SK-N-SH (cell line): ENCODE measurements around the gene BMPR1B. TPM values are rescaled to one million over a fixed set of nuclear protein-coding genes. Genes with fewer than 3 reads are reported as not detected.

Experiments
- CTCF ChIA-PET: fragments of 300-600, 350-600 bp; formaldehyde crosslinking; extraction: SDS; loops from one replicate; lab custom pipeline; 2021; lab: Yijun Ruan, JAX
- POLR2A ChIA-PET: fragments of 350-600 bp; sonication (Branson Sonifier 250); formaldehyde crosslinking; extraction: SDS; loops from one replicate; lab custom pipeline; 2020; ENCODE audit warnings: antibody characterized with exemption, inconsistent platforms; lab: Yijun Ruan, JAX
- DNase-seq: peaks from one replicate; pipeline ENCODE4 v3.0.0; 2012
- H2AFZ ChIP-seq: fragments of 200-600 bp; sonication (generic); 2 replicates; pipeline ENCODE4 v1.8.1; 2016; ENCODE audit warnings: antibody characterized with exemption, mild to moderate bottlenecking, low read depth
- H3F3A ChIP-seq: fragments of 200-600 bp; sonication (generic); replicated peaks from 2 replicates; pipeline ENCODE3; 2016; ENCODE audit warnings: antibody characterized with exemption, mild to moderate bottlenecking; ENCODE audit not compliant: insufficient read depth
- H3K27ac ChIP-seq, 2 experiments: fragments of 200-500 bp in 1 of 2; fragments of 200-600 bp in 1 of 2; sonication (Bioruptor generic) in 1 of 2; sonication (generic), shearing (Covaris generic) in 1 of 2; 2 replicates each; pipeline versions ENCODE4 v1.5.1 to v1.6.1; 2014 to 2016; ENCODE audit warnings: low read depth in 2 of 2, inconsistent platforms in 1 of 2, low read length in 1 of 2, mild to moderate bottlenecking in 1 of 2, mixed read lengths in 1 of 2
- H3K27me3 ChIP-seq: fragments of 200-600 bp; sonication (generic), shearing (Covaris generic); 2 replicates; pipeline ENCODE4 v1.6.1; 2016; ENCODE audit warnings: mixed run types; ENCODE audit not compliant: insufficient read depth
- H3K36me3 ChIP-seq, 2 experiments: fragments of 200-500 bp in 1 of 2; fragments of 200-600 bp in 1 of 2; sonication (Bioruptor generic) in 1 of 2; sonication (generic) in 1 of 2; replicated peaks in 1 of 2; 2 replicates each; pipeline versions ENCODE3 to v1.5.1; 2014 to 2016; ENCODE audit warnings: low read length in 1 of 2, mild to moderate bottlenecking in 1 of 2; ENCODE audit not compliant: insufficient read depth in 2 of 2, control insufficient read depth in 1 of 2
- H3K4me1 ChIP-seq, 2 experiments: fragments of 200-500 bp in 1 of 2; fragments of 200-600 bp in 1 of 2; sonication (Bioruptor generic) in 1 of 2; sonication (generic), shearing (Covaris generic) in 1 of 2; 2 replicates each; pipeline versions ENCODE4 v1.5.1 to v1.6.1; 2014 to 2016; ENCODE audit warnings: low read depth in 1 of 2, low read length in 1 of 2, mixed run types in 1 of 2; ENCODE audit not compliant: insufficient read depth in 2 of 2, control insufficient read depth in 1 of 2
- H3K4me2 ChIP-seq: fragments of 200-600 bp; sonication (generic), shearing (Covaris generic); 2 replicates; pipeline ENCODE4 v1.6.1; 2017; ENCODE audit warnings: mixed run types
- H3K4me3 ChIP-seq, 2 experiments: fragments of 200-500 bp in 1 of 2; fragments of 200-600 bp in 1 of 2; sonication (Bioruptor generic) in 1 of 2; sonication (generic), shearing (Covaris generic) in 1 of 2; 2 replicates each; pipeline versions ENCODE4 v1.5.1 to v1.8.1; 2014 to 2016; ENCODE audit warnings: low read depth in 2 of 2, inconsistent platforms in 1 of 2, low read length in 1 of 2, mild to moderate bottlenecking in 1 of 2, mixed read lengths in 1 of 2, moderate library complexity in 1 of 2
- H3K79me2 ChIP-seq: fragments of 200-600 bp; sonication (generic); 2 replicates; pipeline ENCODE4 v1.8.1; 2017; ENCODE audit warnings: mild to moderate bottlenecking; ENCODE audit not compliant: insufficient read depth
- H3K9ac ChIP-seq: fragments of 200-600 bp; sonication (generic); 2 replicates; pipeline ENCODE4 v1.6.1; 2017; ENCODE audit warnings: mixed run types
- H3K9me2 ChIP-seq: fragments of 200-600 bp; sonication (generic); 2 replicates; pipeline ENCODE4 v1.6.1; 2017; ENCODE audit warnings: mixed run types
- H3K9me3 ChIP-seq: fragments of 200-600 bp; sonication (generic); 2 replicates; pipeline ENCODE4 v1.6.1; 2017; ENCODE audit warnings: mixed run types, mild to moderate bottlenecking, moderate library complexity
- H4K20me1 ChIP-seq: fragments of 200-600 bp; sonication (generic); 2 replicates; pipeline ENCODE4 v1.6.1; 2017; ENCODE audit warnings: mild to moderate bottlenecking, mixed run types; ENCODE audit not compliant: insufficient read depth
- CHD2 ChIP-seq: fragments of 150-350 bp; IDR thresholded peaks from 2 replicates; pipeline ENCODE4 v1.6.1; 2018; ENCODE audit warnings: low read length; ENCODE audit not compliant: partially characterized antibody
- FOSL2 ChIP-seq: IDR thresholded peaks from 2 replicates; pipeline ENCODE4 v1.4.0; 2012; ENCODE audit warnings: low read depth, mild to moderate bottlenecking, moderate library complexity, borderline replicate concordance
- FOXM1 ChIP-seq: IDR thresholded peaks from 2 replicates; pipeline ENCODE4 v1.4.0; 2012; ENCODE audit warnings: low read depth, mild to moderate bottlenecking
- GABPA ChIP-seq: IDR thresholded peaks from 2 replicates; pipeline ENCODE4 v1.4.0; 2012; ENCODE audit warnings: low read depth, mild to moderate bottlenecking
- GATA2 ChIP-seq: sonication (generic); formaldehyde crosslinking; IDR thresholded peaks from 2 replicates; pipeline ENCODE4 v1.5.0; 2020; ENCODE audit warnings: mild to moderate bottlenecking, missing genetic modification reagents
- MAX ChIP-seq: IDR thresholded peaks from 2 replicates; pipeline ENCODE4 v1.4.0; 2012; ENCODE audit warnings: low read depth
- MEF2A ChIP-seq: IDR thresholded peaks from 2 replicates; pipeline ENCODE4 v1.4.0; 2012; ENCODE audit warnings: low read depth, borderline replicate concordance
- MXI1 ChIP-seq: IDR thresholded peaks from 2 replicates; pipeline ENCODE4 v1.6.1; 2012; ENCODE audit warnings: mild to moderate bottlenecking, low read depth, low read length, improper control_type of control experiment
- NFIC ChIP-seq: IDR thresholded peaks from 2 replicates; pipeline ENCODE4 v1.4.0; 2012; ENCODE audit warnings: borderline replicate concordance
- POLR2AphosphoS5 ChIP-seq: IDR thresholded peaks from 2 replicates; pipeline ENCODE4 v1.6.1; 2012; ENCODE audit warnings: low read depth, low read length
- RAD21 ChIP-seq: IDR thresholded peaks from 2 replicates; pipeline ENCODE4 v1.6.1; 2012; ENCODE audit warnings: mild to moderate bottlenecking, low read length
- REST ChIP-seq: IDR thresholded peaks from 2 replicates; pipeline ENCODE4 v1.6.1; 2012; ENCODE audit warnings: mild to moderate bottlenecking, low read depth, low read length, moderate library complexity
- RXRA ChIP-seq: IDR thresholded peaks from 2 replicates; pipeline ENCODE4 v1.4.0; 2012; ENCODE audit warnings: low read depth, mild to moderate bottlenecking, borderline replicate concordance
- SMC3 ChIP-seq: IDR thresholded peaks from 2 replicates; pipeline ENCODE4 v1.6.1; 2012; ENCODE audit warnings: low read depth, low read length, improper control_type of control experiment
- TAF1 ChIP-seq: IDR thresholded peaks from 2 replicates; pipeline ENCODE4 v1.6.1; 2012; ENCODE audit warnings: low read depth, mild to moderate bottlenecking, low read length, moderate library complexity, borderline replicate concordance
- USF1 ChIP-seq: IDR thresholded peaks from 2 replicates; pipeline ENCODE4 v1.4.0; 2012; ENCODE audit warnings: low read depth, borderline replicate concordance
- USF2 ChIP-seq: fragments of 150-350 bp; IDR thresholded peaks from 2 replicates; pipeline ENCODE4 v1.6.1; 2017; ENCODE audit warnings: antibody characterized with exemption, low read length, low read depth, borderline replicate concordance
- YY1 ChIP-seq: IDR thresholded peaks from 2 replicates; pipeline ENCODE4 v1.4.0; 2012; ENCODE audit warnings: low read depth, mild to moderate bottlenecking
- ZBTB33 ChIP-seq: IDR thresholded peaks from 2 replicates; pipeline ENCODE4 v1.4.0; 2012; ENCODE audit warnings: low read depth, borderline replicate concordance
- WGBS: methylation state at CpG from one replicate; pipeline ENCODE4 v1.1.6; 2017; ENCODE audit warnings: low lambda C conversion rate; 5-methylcytosine and 5-hydroxymethylcytosine counted together
- polyA plus RNA-seq, 3 experiments: library from polyadenylated mRNA; depleted of rRNA; stranded (reverse); fragments of >200 nt; gene quantifications; 2 replicates each; pipeline ENCODE4 v1.2.3, GENCODE V29; 2012

Gene BMPR1B
- polyA plus RNA-seq, 1 of the 3 experiments (the other 2 are of a cell fraction): 0.16 TPM

- Histone ChIP-seq H3K9me2 (no peaks in the 10 kb centered on the region), H4K20me1 (no peaks in the 10 kb centered on the region), H3K9me3 (no peaks in the 10 kb centered on the region), H3F3A (peaks cover 14% of the 10 kb centered on the region), H3K4me2 (no peak overlapping the region), H3K36me3 (no peaks in the 10 kb centered on the region), H2AFZ (no peak overlapping the region), H3K4me1 (peaks cover 7 to 11% of the 10 kb centered on the region in 2 experiments; a peak in 2 of 4 replicates), H3K79me2 (no peaks in the 10 kb centered on the region), H3K27me3 (no peaks in the 10 kb centered on the region), H3K27ac (no peak overlapping the region), H3K4me3 (no peak overlapping the region), H3K9ac (no peak overlapping the region)
- ChIA-PET CTCF (interaction anchor here (1.1 kb wide), 1 partner anchor 44 kb away, joined by 3 read pairs; no protein-coding TSS in a partner anchor), POLR2A (no interaction called here)
- 81% methylated on average over 5 of the region's 5 CpGs for WGBS
- no peak for DNase-seq
- TF ChIP-seq RXRA: no peak
- no peak for TF ChIP-seq YY1
- no peak for TF ChIP-seq USF2
- TF ChIP-seq TAF1: no peak
- no peak for TF ChIP-seq RAD21
- TF ChIP-seq FOXM1: no peak
- no peak for TF ChIP-seq ZBTB33
- TF ChIP-seq NFIC: no peak
- TF ChIP-seq REST: no peak
- no peak for TF ChIP-seq MXI1
- no peak for TF ChIP-seq MEF2A
- TF ChIP-seq USF1: no peak
- no peak for TF ChIP-seq GATA2 (CRISPR knock-in tag)
- TF ChIP-seq GABPA: no peak
- no peak for TF ChIP-seq SMC3
- TF ChIP-seq POLR2AphosphoS5: no peak
- TF ChIP-seq FOSL2: no peak
- TF ChIP-seq MAX: no peak
- TF ChIP-seq CHD2: no peak
Observed at GRCh38 chr4:94929696-94930095, 171.9 kb downstream of the BMPR1B start.
